Measurements from ENCODE around the gene MS4A8. TPM values are rescaled to one million over a fixed set of nuclear protein-coding genes. Genes with fewer than 3 reads are reported as not detected.

Gene MS4A8
- total RNA-seq, 2 experiments from 2014 or later = not detected

GRCh38 chr11:60701469-60701818 is 2.0 kb downstream of the MS4A8 start:
- H3K9me3 Mint-ChIP-seq = no peaks in the 10 kb centered on the region
- DNase-seq = no peak
- POLR2A ChIA-PET = no interaction called here
- H3K36me3 Mint-ChIP-seq (ENCODE audit: low read depth) = no peaks in the 10 kb centered on the region
- H3K4me3 Mint-ChIP-seq = no peak overlapping the region
- H3K27me3 Mint-ChIP-seq = peaks cover 11% of the 10 kb centered on the region
- intact Hi-C loops (cut with DNase I, micrococcal nuclease) = no loop called here
- no peak overlapping the region for H3K27ac Mint-ChIP-seq
- Histone ChIP-seq H3K36me3 (ENCODE audit: insufficient read depth, low read length) (no peaks in the 10 kb centered on the region), H3K4me1 (ENCODE audit: insufficient read depth, low read length) (no peaks in the 10 kb centered on the region), H3K27me3 (ENCODE audit: control insufficient read depth in 1 of 2, insufficient read depth in 2 of 2, low read length in 2 of 2) (peaks cover 0 to 5% of the 10 kb centered on the region in 2 experiments), H3K27ac (ENCODE audit: low read depth in 1 of 2, low read length in 2 of 2) (no peak overlapping the region), H3K9me3 (ENCODE audit: control insufficient read depth in 1 of 2, insufficient read depth in 1 of 2, low read length in 2 of 2) (no peaks in the 10 kb centered on the region), H3K4me3 (ENCODE audit: low read length) (no peak overlapping the region)
- CTCF ChIA-PET = no interaction called here
- ATAC-seq (ENCODE audit: poor library complexity) = no peak
- no peaks in the 10 kb centered on the region for H3K4me1 Mint-ChIP-seq (ENCODE audit: low read depth)
- no peak for TF ChIP-seq CTCF (IDR thresholded peaks at IDR 0.05)

- no peaks in the 10 kb centered on the region for H3K9me3 ChIP-seq (ENCODE audit: control insufficient read depth in 1 of 2, insufficient read depth in 1 of 2, low read length in 2 of 2)
- no peaks in the 10 kb centered on the region for H3K36me3 ChIP-seq (ENCODE audit: insufficient read depth, low read length)
- no peaks in the 10 kb centered on the region for H3K4me1 Mint-ChIP-seq (ENCODE audit: low read depth)
- POLR2A ChIA-PET = no interaction called here
- no peak for ATAC-seq (ENCODE audit: poor library complexity)
- H3K4me1 ChIP-seq (ENCODE audit: insufficient read depth, low read length) = no peaks in the 10 kb centered on the region
- no peak overlapping the region for H3K27ac Mint-ChIP-seq
- no peak for TF ChIP-seq CTCF (IDR thresholded peaks at IDR 0.05)
- no peak overlapping the region for H3K4me3 ChIP-seq (ENCODE audit: low read length)
- CTCF ChIA-PET = no interaction called here
- H3K9me3 Mint-ChIP-seq = no peaks in the 10 kb centered on the region
- no peak for DNase-seq
- peaks cover 0 to 5% of the 10 kb centered on the region in 2 experiments for H3K27me3 ChIP-seq (ENCODE audit: control insufficient read depth in 1 of 2, insufficient read depth in 2 of 2, low read length in 2 of 2)
- H3K27me3 Mint-ChIP-seq = peaks cover 26% of the 10 kb centered on the region
- H3K4me3 Mint-ChIP-seq = no peak overlapping the region
- no peaks in the 10 kb centered on the region for H3K36me3 Mint-ChIP-seq (ENCODE audit: low read depth)
- no peak overlapping the region for H3K27ac ChIP-seq (ENCODE audit: low read depth in 1 of 2, low read length in 2 of 2)
- intact Hi-C loops (cut with DNase I, micrococcal nuclease) = no loop called here
Observed at GRCh38 chr11:60703374-60703773, 4.0 kb downstream of the MS4A8 start.

- POLR2A ChIA-PET = no interaction called here
- Mint-ChIP-seq H3K4me1 (ENCODE audit: low read depth) (no peaks in the 10 kb centered on the region), H3K27me3 (peaks cover 29% of the 10 kb centered on the region), H3K9me3 (no peaks in the 10 kb centered on the region), H3K4me3 (no peak overlapping the region), H3K27ac (no peak overlapping the region), H3K36me3 (ENCODE audit: low read depth) (no peaks in the 10 kb centered on the region)
- Histone ChIP-seq H3K27ac (ENCODE audit: low read depth in 1 of 2, low read length in 2 of 2) (no peak overlapping the region), H3K4me3 (ENCODE audit: low read length) (no peak overlapping the region), H3K36me3 (ENCODE audit: insufficient read depth, low read length) (no peaks in the 10 kb centered on the region), H3K9me3 (ENCODE audit: control insufficient read depth in 1 of 2, insufficient read depth in 1 of 2, low read length in 2 of 2) (no peaks in the 10 kb centered on the region), H3K27me3 (ENCODE audit: control insufficient read depth in 1 of 2, insufficient read depth in 2 of 2, low read length in 2 of 2) (peaks cover 0 to 5% of the 10 kb centered on the region in 2 experiments), H3K4me1 (ENCODE audit: insufficient read depth, low read length) (no peaks in the 10 kb centered on the region)
- DNase-seq (no peak), ATAC-seq (ENCODE audit: poor library complexity) (no peak)
- intact Hi-C loops (cut with DNase I, micrococcal nuclease) = no loop called here
- TF ChIP-seq CTCF (IDR thresholded peaks at IDR 0.05) = no peak
- CTCF ChIA-PET = no interaction called here
Observed at GRCh38 chr11:60705895-60706294, 6.5 kb downstream of the MS4A8 start.
